SK-N-MC (cell line): Measurements from ENCODE around the gene MED7.

ENCODE experiments used
- EZH2 ChIP-seq: fragments of 200-600 bp; sonication (generic); IDR thresholded peaks from one replicate; pipeline ENCODE4 v1.6.1; 2017; ENCODE audit warnings: antibody characterized with exemption
- FOXP2 ChIP-seq: optimal IDR thresholded peaks from 2 replicates; pipeline ENCODE3; 2011; ENCODE audit warnings: mild to moderate bottlenecking, moderate library complexity; ENCODE audit not compliant: insufficient read depth; ENCODE audit errors: extremely low read length, control extremely low read depth
- POLR2AphosphoS5 ChIP-seq: IDR thresholded peaks from 2 replicates; pipeline ENCODE4 v1.6.1; 2012; ENCODE audit warnings: mild to moderate bottlenecking, low read depth, low read length, borderline replicate concordance

- TF ChIP-seq POLR2AphosphoS5, result no peak
- no peak for TF ChIP-seq EZH2
- TF ChIP-seq FOXP2, result no peak
Observed at GRCh38 chr5:157189223-157189622, 46.6 kb upstream of the MED7 start.
